Neural cell (in vitro differentiated cells): ENCODE measurements around the gene GFM1. TPM values are rescaled to one million over a fixed set of nuclear protein-coding genes. Genes with fewer than 3 reads are reported as not detected.

Experiments
- H2AFZ ChIP-seq: fragments of 200-600, 300-800 bp; sonication (generic), shearing (Covaris generic); 2 replicates; pipeline ENCODE4 v1.6.0; 2014; ENCODE audit warnings: low read depth, mild to moderate bottlenecking, antibody characterized with exemption, low read length, moderate library complexity
- H3F3A ChIP-seq: fragments of 200-600 bp; shearing (Covaris generic); 2 replicates; pipeline ENCODE4 v1.6.1; 2016; ENCODE audit warnings: mild to moderate bottlenecking, moderate library complexity, mixed read lengths, antibody characterized with exemption, low read length; ENCODE audit not compliant: insufficient read depth, poor library complexity, severe bottlenecking
- H3K27ac ChIP-seq: fragments of 200-600, 300-800 bp; sonication (generic), shearing (Covaris generic); 2 replicates; pipeline ENCODE4 v1.5.1; 2014; ENCODE audit warnings: mild to moderate bottlenecking, low read length, moderate library complexity
- H3K27me3 ChIP-seq: fragments of 300-800, 200-600 bp; sonication (generic), shearing (Covaris generic); 2 replicates; pipeline ENCODE4 v1.6.0; 2014; ENCODE audit warnings: mild to moderate bottlenecking, low read depth, low read length, moderate library complexity; ENCODE audit not compliant: insufficient read depth
- H3K36me3 ChIP-seq: fragments of 300-800, 200-600 bp; sonication (generic), shearing (Covaris generic); 2 replicates; pipeline ENCODE4 v1.5.1; 2014; ENCODE audit warnings: mild to moderate bottlenecking, antibody characterized with exemption, low read length, moderate library complexity; ENCODE audit not compliant: insufficient read depth
- H3K4me2 ChIP-seq: fragments of 300-800, 200-600 bp; sonication (generic), shearing (Covaris generic); 2 replicates; pipeline ENCODE4 v1.6.0; 2014; ENCODE audit warnings: mild to moderate bottlenecking, low read length
- H3K4me3 ChIP-seq: fragments of 300-800, 200-600 bp; sonication (generic), shearing (Covaris generic); 2 replicates; pipeline ENCODE4 v1.5.1; 2014; ENCODE audit warnings: mild to moderate bottlenecking, low read length, moderate library complexity
- H3K79me2 ChIP-seq: fragments of 200-600 bp; shearing (Covaris generic); replicated peaks from 2 replicates; pipeline ENCODE4 v1.6.0; 2014; ENCODE audit warnings: mild to moderate bottlenecking, low read length, moderate library complexity; ENCODE audit not compliant: insufficient read depth
- H3K9ac ChIP-seq: fragments of 300-800, 200-600 bp; sonication (generic), shearing (Covaris generic); 2 replicates; pipeline ENCODE4 v1.6.1; 2016; ENCODE audit warnings: mild to moderate bottlenecking, low read length, mixed read lengths
- H3K9me2 ChIP-seq: fragments of 200-600 bp; shearing (Covaris generic); 2 replicates; pipeline ENCODE4 v1.6.1; 2016; ENCODE audit warnings: mild to moderate bottlenecking, low read length, mixed read lengths; ENCODE audit not compliant: insufficient read depth
- H3K9me3 ChIP-seq: fragments of 200-600, 300-800 bp; sonication (generic), shearing (Covaris generic); 2 replicates; pipeline ENCODE4 v1.6.1; 2016; ENCODE audit warnings: mild to moderate bottlenecking, mixed run types, low read length, moderate library complexity, mixed read lengths
- H4K20me1 ChIP-seq: fragments of 200-600 bp; shearing (Covaris generic); 2 replicates; pipeline ENCODE4 v1.6.1; 2016; ENCODE audit warnings: mild to moderate bottlenecking, mixed run types; ENCODE audit not compliant: insufficient read depth
- EP300 ChIP-seq: fragments of 450-650 bp; conservative IDR thresholded peaks from 2 replicates; pipeline ENCODE4 v1.6.1; 2014; ENCODE audit warnings: antibody characterized with exemption, mild to moderate bottlenecking, moderate library complexity; ENCODE audit not compliant: poor library complexity, severe bottlenecking
- MXI1 ChIP-seq: fragments of 450-650 bp; conservative IDR thresholded peaks from 2 replicates; pipeline ENCODE4 v1.6.1; 2014; ENCODE audit warnings: antibody characterized with exemption, mild to moderate bottlenecking; ENCODE audit not compliant: poor library complexity, severe bottlenecking
- POLR2AphosphoS5 ChIP-seq: IDR thresholded peaks from 2 replicates; pipeline ENCODE4 v1.6.1; 2012
- RAD21 ChIP-seq: fragments of 450-650 bp; conservative IDR thresholded peaks from 2 replicates; pipeline ENCODE4 v1.6.1; 2014; ENCODE audit warnings: antibody characterized with exemption, mild to moderate bottlenecking, moderate library complexity
- SMC3 ChIP-seq: fragments of 450-650 bp; conservative IDR thresholded peaks from 2 replicates; pipeline ENCODE4 v1.6.1; 2014; ENCODE audit warnings: antibody characterized with exemption, mild to moderate bottlenecking, moderate library complexity; ENCODE audit not compliant: poor library complexity
- polyA plus RNA-seq: library from polyadenylated mRNA; depleted of rRNA; stranded (reverse); fragments of >200 nt; gene quantifications from 2 replicates; pipeline ENCODE4 v1.2.3, GENCODE V29; 2014
- TF ChIP-seq, protein P1 (sequence below): fragments of 450-650 bp; IDR thresholded peaks from 2 replicates; pipeline ENCODE4 v1.5.1; 2014; ENCODE audit warnings: antibody characterized with exemption, mild to moderate bottlenecking, moderate library complexity; ENCODE audit not compliant: poor library complexity, severe bottlenecking
- TF ChIP-seq, protein P2 (sequence below): IDR thresholded peaks from 2 replicates; pipeline ENCODE4 v1.6.1; 2012; ENCODE audit warnings: borderline replicate concordance

The GFM1 gene
- polyA plus RNA-seq, 1 donor from 2014 or later, result 67.1 TPM

DNA sequence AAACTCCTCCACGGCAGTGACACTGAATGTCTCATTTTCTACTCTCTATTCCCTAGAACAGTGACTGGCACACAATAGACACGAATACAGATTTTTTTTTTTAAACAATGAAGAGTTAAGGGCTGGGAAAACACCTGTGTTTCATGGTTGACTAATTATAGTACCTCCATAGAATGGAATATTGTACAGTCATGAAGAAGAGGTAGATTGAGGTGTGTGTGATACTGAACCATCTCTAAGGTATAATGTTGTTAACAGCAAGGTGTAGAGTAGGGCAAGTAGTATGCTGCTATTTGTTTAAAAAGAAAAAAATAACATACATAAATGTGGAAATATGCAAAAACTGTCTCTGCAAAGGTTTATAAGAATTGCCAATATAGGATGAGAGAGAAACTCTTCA is 93.1 kb downstream of the GFM1 start:
- H3K4me3 ChIP-seq, result no peak overlapping the region
- H3K9ac ChIP-seq, result no peak overlapping the region
- H2AFZ ChIP-seq, result no peak overlapping the region
- no peaks in the 10 kb centered on the region for H4K20me1 ChIP-seq
- H3K4me2 ChIP-seq, result no peak overlapping the region
- no peaks in the 10 kb centered on the region for H3K36me3 ChIP-seq
- no peaks in the 10 kb centered on the region for H3K9me2 ChIP-seq
- no peak overlapping the region for H3K27ac ChIP-seq
- no peaks in the 10 kb centered on the region for H3K9me3 ChIP-seq
- no peaks in the 10 kb centered on the region for H3K79me2 ChIP-seq
- H3F3A ChIP-seq, result no peaks in the 10 kb centered on the region
- no peak for TF ChIP-seq EP300
- TF ChIP-seq, protein P1, sequence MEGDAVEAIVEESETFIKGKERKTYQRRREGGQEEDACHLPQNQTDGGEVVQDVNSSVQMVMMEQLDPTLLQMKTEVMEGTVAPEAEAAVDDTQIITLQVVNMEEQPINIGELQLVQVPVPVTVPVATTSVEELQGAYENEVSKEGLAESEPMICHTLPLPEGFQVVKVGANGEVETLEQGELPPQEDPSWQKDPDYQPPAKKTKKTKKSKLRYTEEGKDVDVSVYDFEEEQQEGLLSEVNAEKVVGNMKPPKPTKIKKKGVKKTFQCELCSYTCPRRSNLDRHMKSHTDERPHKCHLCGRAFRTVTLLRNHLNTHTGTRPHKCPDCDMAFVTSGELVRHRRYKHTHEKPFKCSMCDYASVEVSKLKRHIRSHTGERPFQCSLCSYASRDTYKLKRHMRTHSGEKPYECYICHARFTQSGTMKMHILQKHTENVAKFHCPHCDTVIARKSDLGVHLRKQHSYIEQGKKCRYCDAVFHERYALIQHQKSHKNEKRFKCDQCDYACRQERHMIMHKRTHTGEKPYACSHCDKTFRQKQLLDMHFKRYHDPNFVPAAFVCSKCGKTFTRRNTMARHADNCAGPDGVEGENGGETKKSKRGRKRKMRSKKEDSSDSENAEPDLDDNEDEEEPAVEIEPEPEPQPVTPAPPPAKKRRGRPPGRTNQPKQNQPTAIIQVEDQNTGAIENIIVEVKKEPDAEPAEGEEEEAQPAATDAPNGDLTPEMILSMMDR, result no peak
- peaks cover 7% of the 10 kb centered on the region for H3K27me3 ChIP-seq

DNA sequence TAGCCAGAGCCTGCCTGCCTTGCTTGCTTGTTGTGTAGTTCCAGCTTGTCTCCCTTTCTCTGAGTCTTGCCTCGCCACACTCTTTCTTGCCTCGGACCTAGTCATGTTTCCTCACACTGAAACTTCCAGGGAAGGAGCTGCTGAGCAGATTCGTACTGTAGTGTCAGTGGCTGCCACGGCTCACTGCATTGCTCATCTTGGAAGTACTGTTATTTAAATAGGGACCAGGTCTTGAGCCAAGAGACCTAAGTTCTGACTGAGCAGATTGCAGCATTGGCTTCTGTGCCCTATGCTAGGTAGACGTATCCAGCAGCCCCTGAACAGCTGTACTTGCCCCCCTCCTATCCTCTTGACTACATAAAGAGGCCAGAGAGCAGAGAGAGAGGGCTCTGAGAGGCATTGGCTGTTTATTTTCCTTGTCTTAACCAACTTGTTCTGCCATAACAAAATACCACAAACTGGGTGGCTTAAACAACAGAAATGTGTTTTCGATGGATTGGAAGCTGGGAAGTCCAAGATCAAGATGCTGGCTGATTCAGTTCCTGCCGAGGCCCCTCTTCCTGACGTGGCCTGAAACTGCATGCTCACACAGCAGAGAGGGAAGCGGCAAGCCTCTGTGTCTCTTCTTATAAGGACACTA is 93.8 kb downstream of the GFM1 start:
- no peak overlapping the region for H2AFZ ChIP-seq
- H4K20me1 ChIP-seq, result no peaks in the 10 kb centered on the region
- no peak overlapping the region for H3K27ac ChIP-seq
- H3K9me3 ChIP-seq, result no peaks in the 10 kb centered on the region
- H3K9me2 ChIP-seq, result no peaks in the 10 kb centered on the region
- H3K9ac ChIP-seq, result no peak overlapping the region
- TF ChIP-seq MXI1 (no peak), POLR2AphosphoS5 (no peak)
- TF ChIP-seq, protein P1, result no peak
- H3F3A ChIP-seq, result no peaks in the 10 kb centered on the region
- H3K36me3 ChIP-seq, result no peaks in the 10 kb centered on the region
- H3K4me3 ChIP-seq, result no peak overlapping the region
- H3K79me2 ChIP-seq, result no peaks in the 10 kb centered on the region
- H3K4me2 ChIP-seq, result no peak overlapping the region
- H3K27me3 ChIP-seq, result peaks cover under 1% of the 10 kb centered on the region

DNA sequence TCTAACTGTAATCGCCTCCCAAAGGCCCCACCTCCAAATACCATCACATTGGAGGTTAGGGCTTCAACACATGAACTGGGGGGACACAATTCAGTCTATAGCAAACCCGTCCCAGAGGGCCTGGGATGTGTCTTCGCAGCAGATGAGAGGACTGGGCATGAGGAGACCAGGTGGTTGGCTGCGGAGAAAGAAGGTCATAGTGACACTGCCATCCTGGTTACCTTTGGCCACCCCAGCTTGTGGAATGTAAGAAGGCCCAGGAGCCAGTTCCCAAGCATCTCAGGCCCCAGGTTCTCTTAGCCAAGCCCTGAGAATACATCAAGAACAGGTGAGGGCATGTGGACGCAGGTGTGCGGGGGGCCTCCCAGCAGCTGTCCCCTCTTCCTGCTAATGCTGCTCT is 94.3 kb downstream of the GFM1 start:
- no peak overlapping the region for H3K9ac ChIP-seq
- H3K9me2 ChIP-seq, result no peaks in the 10 kb centered on the region
- H3F3A ChIP-seq, result no peaks in the 10 kb centered on the region
- no peaks in the 10 kb centered on the region for H3K36me3 ChIP-seq
- no peak overlapping the region for H2AFZ ChIP-seq
- no peak overlapping the region for H3K27ac ChIP-seq
- TF ChIP-seq EP300, result no peak
- no peaks in the 10 kb centered on the region for H3K27me3 ChIP-seq
- H3K4me3 ChIP-seq, result no peak overlapping the region
- no peaks in the 10 kb centered on the region for H4K20me1 ChIP-seq
- H3K4me2 ChIP-seq, result no peak overlapping the region
- no peaks in the 10 kb centered on the region for H3K79me2 ChIP-seq
- no peaks in the 10 kb centered on the region for H3K9me3 ChIP-seq

DNA sequence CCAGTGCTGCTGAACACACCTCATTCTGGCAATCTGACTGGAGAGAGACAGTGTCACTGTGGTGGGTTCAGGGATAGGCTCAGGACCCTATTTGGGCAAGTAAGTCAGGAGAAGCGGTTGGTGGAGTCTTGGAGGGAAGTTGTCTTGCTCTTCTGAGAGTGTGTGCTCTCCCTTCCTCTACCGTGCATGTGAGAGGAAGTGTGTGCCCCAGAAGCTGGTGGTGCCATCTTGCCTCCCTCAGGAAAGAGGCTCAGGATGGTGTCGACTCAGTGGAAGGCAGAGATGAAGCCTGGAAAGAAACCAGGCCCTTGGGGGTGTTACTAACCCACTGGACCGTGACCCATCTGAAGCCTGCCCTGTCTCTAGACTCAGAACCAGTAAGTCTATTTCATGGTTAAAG is 94.8 kb downstream of the GFM1 start:
- H3K9me2 ChIP-seq, result no peaks in the 10 kb centered on the region
- no peak overlapping the region for H3K4me2 ChIP-seq
- no peak overlapping the region for H3K9ac ChIP-seq
- H3K79me2 ChIP-seq, result no peaks in the 10 kb centered on the region
- H2AFZ ChIP-seq, result no peak overlapping the region
- no peaks in the 10 kb centered on the region for H3K27me3 ChIP-seq
- TF ChIP-seq RAD21 (no peak), SMC3 (no peak), EP300 (no peak)
- TF ChIP-seq, protein P2, sequence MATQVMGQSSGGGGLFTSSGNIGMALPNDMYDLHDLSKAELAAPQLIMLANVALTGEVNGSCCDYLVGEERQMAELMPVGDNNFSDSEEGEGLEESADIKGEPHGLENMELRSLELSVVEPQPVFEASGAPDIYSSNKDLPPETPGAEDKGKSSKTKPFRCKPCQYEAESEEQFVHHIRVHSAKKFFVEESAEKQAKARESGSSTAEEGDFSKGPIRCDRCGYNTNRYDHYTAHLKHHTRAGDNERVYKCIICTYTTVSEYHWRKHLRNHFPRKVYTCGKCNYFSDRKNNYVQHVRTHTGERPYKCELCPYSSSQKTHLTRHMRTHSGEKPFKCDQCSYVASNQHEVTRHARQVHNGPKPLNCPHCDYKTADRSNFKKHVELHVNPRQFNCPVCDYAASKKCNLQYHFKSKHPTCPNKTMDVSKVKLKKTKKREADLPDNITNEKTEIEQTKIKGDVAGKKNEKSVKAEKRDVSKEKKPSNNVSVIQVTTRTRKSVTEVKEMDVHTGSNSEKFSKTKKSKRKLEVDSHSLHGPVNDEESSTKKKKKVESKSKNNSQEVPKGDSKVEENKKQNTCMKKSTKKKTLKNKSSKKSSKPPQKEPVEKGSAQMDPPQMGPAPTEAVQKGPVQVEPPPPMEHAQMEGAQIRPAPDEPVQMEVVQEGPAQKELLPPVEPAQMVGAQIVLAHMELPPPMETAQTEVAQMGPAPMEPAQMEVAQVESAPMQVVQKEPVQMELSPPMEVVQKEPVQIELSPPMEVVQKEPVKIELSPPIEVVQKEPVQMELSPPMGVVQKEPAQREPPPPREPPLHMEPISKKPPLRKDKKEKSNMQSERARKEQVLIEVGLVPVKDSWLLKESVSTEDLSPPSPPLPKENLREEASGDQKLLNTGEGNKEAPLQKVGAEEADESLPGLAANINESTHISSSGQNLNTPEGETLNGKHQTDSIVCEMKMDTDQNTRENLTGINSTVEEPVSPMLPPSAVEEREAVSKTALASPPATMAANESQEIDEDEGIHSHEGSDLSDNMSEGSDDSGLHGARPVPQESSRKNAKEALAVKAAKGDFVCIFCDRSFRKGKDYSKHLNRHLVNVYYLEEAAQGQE, result no peak
- no peaks in the 10 kb centered on the region for H3K36me3 ChIP-seq
- no peaks in the 10 kb centered on the region for H4K20me1 ChIP-seq
- no peak overlapping the region for H3K4me3 ChIP-seq
- H3K27ac ChIP-seq, result no peak overlapping the region
- H3F3A ChIP-seq, result no peaks in the 10 kb centered on the region
- H3K9me3 ChIP-seq, result no peaks in the 10 kb centered on the region
